ENCODE measurements around the gene IQCF2. TPM values are rescaled to one million over a fixed set of nuclear protein-coding genes. Genes with fewer than 3 reads are reported as not detected.

The IQCF2 gene
- total and polyA plus RNA-seq, 9 of the 15 experiments (the other 6 are each of a cell fraction or from before 2014, with no cell fraction given), result not detected

GRCh38 chr3:51813539-51813938 is 47.9 kb upstream of the IQCF2 start:
- Histone ChIP-seq H4K20me1 (replicated peaks; ENCODE audit: control insufficient read depth, insufficient read depth, low read length) (no peaks in the 10 kb centered on the region), H2AFZ (ENCODE audit: low read depth, low read length) (no peak overlapping the region), H3K4me2 (ENCODE audit: insufficient read depth, low read length) (no peak overlapping the region), H3K9me1 (ENCODE audit: control insufficient read depth, insufficient read depth, low read length) (no peaks in the 10 kb centered on the region), H3K4me3 (no peak overlapping the region), H3K36me3 (ENCODE audit: control insufficient read depth, insufficient read depth, low read length) (no peaks in the 10 kb centered on the region), H3K79me2 (ENCODE audit: control insufficient read depth, insufficient read depth, low read length) (no peaks in the 10 kb centered on the region), H3K27me3 (ENCODE audit: control insufficient read depth in 2 of 2, insufficient read depth in 2 of 2, low read length in 2 of 2) (peaks cover 3 to 14% of the 10 kb centered on the region in 2 experiments; a peak in 4 of 5 replicates), H3K4me1 (replicated peaks in 1 of 2; ENCODE audit: control insufficient read depth in 2 of 2, insufficient read depth in 2 of 2, low read length in 2 of 2) (no peaks in the 10 kb centered on the region; a peak in 1 of 5 replicates), H3K9me3 (replicated peaks; ENCODE audit: control insufficient read depth, insufficient read depth, low read depth, low read length) (no peaks in the 10 kb centered on the region), H3K9ac (ENCODE audit: insufficient read depth in 1 of 2, low read depth in 2 of 2, low read length in 2 of 2) (no peak overlapping the region), H3K27ac (ENCODE audit: extremely low read depth, low read depth, low read length) (no peak overlapping the region)
- ChIA-PET POLR2A (no interaction called here), CTCF (ENCODE audit: low intra/inter-chr PET ratio) (no interaction called here)
- no peak for DNase-seq (ENCODE audit: extremely low read depth in 1 of 4, low spot score in 3 of 4)
- in situ Hi-C loops (cut with MboI) (no loop called here), intact Hi-C loops (cut with micrococcal nuclease) (no loop called here)
- no TSS peak for BruUV-seq (replicated peaks)
- 0% methylated on average over 4 of the region's 6 CpGs for WGBS (ENCODE audit: insufficient coverage, low coverage, missing lambda C conversion rate)
- FAIRE-seq, result no peak
- no peak for ATAC-seq
- 0 out of 2 replicates have a peak, but pooled peaks have one; percentile 11 for TF ChIP-seq NFIC (IDR thresholded peaks at IDR 0.05)
- no peak for TF ChIP-seq SMC3 (conservative IDR thresholded peaks at IDR 0.05; ENCODE audit: insufficient read depth, low read depth, low read length)

GRCh38 chr3:51814034-51814433 is 47.4 kb upstream of the IQCF2 start:
- Histone ChIP-seq H3K4me1 (replicated peaks in 1 of 2; ENCODE audit: control insufficient read depth in 2 of 2, insufficient read depth in 2 of 2, low read length in 2 of 2) (no peaks in the 10 kb centered on the region; a peak in 1 of 5 replicates), H2AFZ (ENCODE audit: low read depth, low read length) (no peak overlapping the region), H3K79me2 (ENCODE audit: control insufficient read depth, insufficient read depth, low read length) (no peaks in the 10 kb centered on the region), H4K20me1 (replicated peaks; ENCODE audit: control insufficient read depth, insufficient read depth, low read length) (no peaks in the 10 kb centered on the region), H3K9me3 (replicated peaks; ENCODE audit: control insufficient read depth, insufficient read depth, low read depth, low read length) (no peaks in the 10 kb centered on the region), H3K9me1 (ENCODE audit: control insufficient read depth, insufficient read depth, low read length) (no peaks in the 10 kb centered on the region), H3K4me2 (ENCODE audit: insufficient read depth, low read length) (no peak overlapping the region), H3K9ac (ENCODE audit: insufficient read depth in 1 of 2, low read depth in 2 of 2, low read length in 2 of 2) (no peak overlapping the region), H3K27ac (ENCODE audit: extremely low read depth, low read depth, low read length) (no peak overlapping the region), H3K27me3 (ENCODE audit: control insufficient read depth in 2 of 2, insufficient read depth in 2 of 2, low read length in 2 of 2) (peaks cover 3 to 19% of the 10 kb centered on the region in 2 experiments; a peak in 4 of 5 replicates), H3K36me3 (ENCODE audit: control insufficient read depth, insufficient read depth, low read length) (no peaks in the 10 kb centered on the region), H3K4me3 (no peak overlapping the region)
- intact Hi-C loops (cut with micrococcal nuclease) (no loop called here), in situ Hi-C loops (cut with MboI) (no loop called here)
- ChIA-PET CTCF (ENCODE audit: low intra/inter-chr PET ratio) (no interaction called here), POLR2A (no interaction called here)
- DNase-seq (ENCODE audit: extremely low read depth in 1 of 4, low spot score in 3 of 4) (no peak), ATAC-seq (no peak), FAIRE-seq (no peak)
- TF ChIP-seq HINFP (tag; conservative IDR thresholded peaks at IDR 0.05; ENCODE audit: low read depth) (no peak), ZEB2 (IDR thresholded peaks at IDR 0.05) (no peak), ZNF212 (CRISPR knock-in tag; IDR thresholded peaks at IDR 0.05) (no peak), SETDB1 (IDR thresholded peaks at IDR 0.05; ENCODE audit: low read length) (no peak), RUNX1 (IDR thresholded peaks at IDR 0.05; ENCODE audit: low read depth) (no peak), ZNF253 (CRISPR knock-in tag; conservative IDR thresholded peaks at IDR 0.05) (no peak), HMG20A (CRISPR knock-in tag; conservative IDR thresholded peaks at IDR 0.05) (no peak)
- WGBS (ENCODE audit: insufficient coverage, low coverage, missing lambda C conversion rate), result 12% methylated on average over 3 of the region's 3 CpGs
- no TSS peak for BruUV-seq (replicated peaks)

Measured in K562 (cell line).